ENCODE measurements around the gene PIM2.

GRCh38 chrX:48917139-48918001 is 1.5 kb downstream of the PIM2 start:
- TF ChIP-seq EZH2 (IDR thresholded peaks at IDR 0.05; ENCODE audit: insufficient read depth, poor library complexity, severe bottlenecking) (no peak), EZH2phosphoT487 (IDR thresholded peaks at IDR 0.05; ENCODE audit: insufficient read depth, low read depth) (no peak)

All from GM23248 (cell line).